Heart left ventricle (tissue), 16 donors: Measurements from ENCODE around the gene ZNF726. TPM values are rescaled to one million over a fixed set of nuclear protein-coding genes. Genes with fewer than 3 reads are reported as not detected.
"Not testable (repeated sequence)": the region's sequence is repeated elsewhere in the genome, so short reads cannot be mapped to it uniquely, and the experiment has no call there.

Source experiments
- ATAC-seq, 4 donors: fragments of 200-7000 bp; cut with Tn5 transposase; one replicate each; pipeline ENCODE4 v1.9.1; 2020 to 2022; ENCODE audit warnings: moderate library complexity in 4 of 4, mild to moderate bottlenecking in 3 of 4, moderate number of reproducible peaks in 1 of 4
- DNase-seq, 5 donors: peaks; one replicate each; pipeline ENCODE4 v3.0.0-alpha.2; 2020
- H3K27ac ChIP-seq, 12 donors: fragments of 200-600 bp; sonication (generic) in 4 of 12; one replicate each; pipeline versions ENCODE4 v1.5.0 to v1.8.0; 2016 to 2022; ENCODE audit warnings: mild to moderate bottlenecking in 2 of 12
- H3K27me3 ChIP-seq, 9 donors: fragments of 200-600 bp; sonication (generic) in 2 of 9; one replicate each; pipeline versions ENCODE4 v1.5.1 to v1.8.0; 2016 to 2022; ENCODE audit warnings: mild to moderate bottlenecking in 3 of 9
- H3K36me3 ChIP-seq, 9 donors: fragments of 200-600 bp; sonication (generic) in 2 of 9; one replicate each; pipeline versions ENCODE4 v1.5.0 to v1.8.0; 2018 to 2022; ENCODE audit warnings: mild to moderate bottlenecking in 2 of 9
- H3K4me1 ChIP-seq, 12 donors: fragments of 200-600 bp; sonication (generic) in 4 of 12; one replicate each; pipeline versions ENCODE4 v1.5.0 to v1.8.0; 2016 to 2022; ENCODE audit warnings: mild to moderate bottlenecking in 3 of 12
- H3K4me3 ChIP-seq, 12 donors: fragments of 200-600 bp; sonication (generic) in 4 of 12; one replicate each; pipeline versions ENCODE4 v1.5.0 to v1.8.0; 2017 to 2022; ENCODE audit warnings: mild to moderate bottlenecking in 9 of 12, moderate library complexity in 4 of 12
- H3K9me3 ChIP-seq, 12 donors: fragments of 200-600 bp; sonication (generic) in 4 of 12; one replicate each; pipeline versions ENCODE4 v1.5.0 to v1.8.0; 2016 to 2022; ENCODE audit warnings: mild to moderate bottlenecking in 1 of 12
- CTCF ChIP-seq, 12 donors: fragments of 200-600 bp; sonication (generic) in 4 of 12; IDR thresholded peaks; one replicate each; pipeline versions ENCODE4 v1.5.0 to v1.8.0; 2018 to 2022; ENCODE audit warnings: antibody characterized with exemption in 12 of 12, mild to moderate bottlenecking in 5 of 12
- POLR2A ChIP-seq, 2 donors: fragments of 450-650 bp; IDR thresholded peaks; one replicate each; pipeline ENCODE4 v1.6.1; 2017; ENCODE audit warnings: antibody characterized with exemption in 2 of 2, mild to moderate bottlenecking in 2 of 2, moderate library complexity in 2 of 2
- WGBS, 4 donors: extraction: QIAGEN DNeasy Blood & Tissue Kit in 2 of 4; methylation state at CpG; one replicate each; pipeline versions ENCODE4 v1.1.5 to v1.1.7; 2013 to 2018; 5-methylcytosine and 5-hydroxymethylcytosine counted together
- intact Hi-C, 10 donors: fragments of 100-400 bp; cut with DNase I; formaldehyde crosslinking; loops; one replicate each; pipeline versions ENCODE4 v1.11.1 to v1.14.2; 2022
- polyA plus RNA-seq, 2 donors: library from polyadenylated mRNA; stranded (reverse); fragments of 200-250 nt; gene quantifications; one replicate each; pipeline ENCODE4 v1.2.3, GENCODE V29; 2013
- total RNA-seq, 9 donors: library from RNA; depleted of rRNA in 2 of 9; stranded (reverse); fragments of >200 nt in 2 of 9; fragmentation: NEBNext Ultra II Directional in 3 of 9; extraction: Animal tissue kit (Norgen Biotek cat#: 25700) in 3 of 9; gene quantifications; one replicate each; pipeline versions ENCODE4 v1.1.0 to v1.2.4, GENCODE V29; 2016 to 2023
- donor health status: ischemic (EF 13 %, LVEDD 7.1; RV severe dilation, severe dysfunction).
- donor health status: healthy with polysubstance abuse.
- donor health status: DM: no; HTN: yes; CAD: no.
- donor health status: DM: no; HTN: no; CAD: no.
- donor health status: ischemic (EF 25% LVEDD 6.9; RV normal size, moderate dysfunction).
- donor health status: ischemic (EF 25% LVEDD 5.7; RV mildly dilated, moderate dysfunction).
- donor health status: healthy.
- donor health status: DM: yes; HTN: yes; CAD: no.
- donor health status: ischemic (EF 35%, LVEDD 5.7; RV mildly dilated, moderate dysfunction).
- donor health status: nonischemic (EF 11% LVEDD 7.7; RV severe dilation, severe dysfunction).
- donor health status: DM: yes; HTN: yes; CAD: no.
- donor health status: PGD.
- donor health status: ischemic (EF 29% LVEDD 5.4; RV normal size, mild dysfunction).
- donor health status: nonischemic (EF 23%, LVEDD 6.1; RV moderate dilation, normal function).

ZNF726 gene
- total and polyA plus RNA-seq, 11 donors, result 0.11 to 1.5 (median 0.58) TPM; not detected in 2

- 54 to 81% (median 69%) methylated on average over 5 of the region's 5 CpGs for WGBS, 4 donors
- H3K36me3 ChIP-seq, result no peaks in the 10 kb centered on the region
- DNase-seq (no peak), ATAC-seq (no peak)
- H3K4me3 ChIP-seq, result no peak overlapping the region
- TF ChIP-seq CTCF (IDR thresholded peaks at IDR 0.05), result no peak
- no peak for TF ChIP-seq POLR2A (IDR thresholded peaks at IDR 0.05)
- H3K9me3 ChIP-seq, result peaks cover 0 to 16% (median 0%) of the 10 kb centered on the region in 12 donors
- H3K27ac ChIP-seq, result no peak overlapping the region
- H3K27me3 ChIP-seq, result no peaks in the 10 kb centered on the region
- H3K4me1 ChIP-seq, result no peaks in the 10 kb centered on the region
- intact Hi-C loops, result no loop called here
These were observed 27.0 kb upstream of the ZNF726 start for GRCh38 chr19:23887642-23888041.

GRCh38 chr19:23896096-23896495, 18.6 kb upstream of the ZNF726 start:
- H3K9me3 ChIP-seq, H3K27me3 ChIP-seq, H3K4me3 ChIP-seq, DNase-seq, ATAC-seq, H3K36me3 ChIP-seq, H3K27ac ChIP-seq, H3K4me1 ChIP-seq, intact Hi-C loops: not testable (repeated sequence)
- WGBS, 4 donors, result 61 to 96% (median 91%) methylated on average over 9 to 15 of the region's 15 CpGs

DNA sequence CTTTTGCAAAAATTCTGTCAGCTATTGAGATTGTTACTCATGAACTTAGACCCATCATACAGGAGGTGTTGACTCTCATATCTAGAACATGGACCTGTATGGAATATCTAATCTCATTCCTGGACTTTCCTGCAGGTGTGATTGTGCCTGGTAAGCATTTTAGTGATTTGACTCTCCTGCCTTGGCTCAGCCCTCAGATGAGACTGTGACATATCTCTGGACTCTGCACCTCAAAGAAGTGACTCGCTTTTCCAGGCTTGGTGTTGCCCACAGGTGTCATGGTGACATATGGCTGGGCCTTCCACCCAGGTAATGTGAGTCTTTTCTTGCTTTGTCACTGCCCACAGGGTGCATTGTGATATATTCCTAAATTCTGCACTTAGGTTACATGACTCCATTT, 17.8 kb upstream of the ZNF726 start:
- Histone ChIP-seq H3K27ac (no peak overlapping the region), H3K27me3 (no peaks in the 10 kb centered on the region), H3K36me3 (no peaks in the 10 kb centered on the region), H3K9me3 (no peaks in the 10 kb centered on the region), H3K4me3 (no peak overlapping the region), H3K4me1 (no peaks in the 10 kb centered on the region)
- intact Hi-C loops, result no loop called here
- TF ChIP-seq POLR2A (IDR thresholded peaks at IDR 0.05), result no peak
- no peak for TF ChIP-seq CTCF (IDR thresholded peaks at IDR 0.05)
- 62 to 83% (median 76%) methylated on average over 1 of the region's 1 CpG for whole genome bisulfite sequencing, 4 donors
- DNase-seq (no peak), ATAC-seq (no peak)

- H3K27ac ChIP-seq, result no peak overlapping the region
- H3K27me3 ChIP-seq, result no peaks in the 10 kb centered on the region
- ATAC-seq (no peak), DNase-seq (no peak)
- H3K9me3 ChIP-seq, result peaks cover 0 to 27% (median 15%) of the 10 kb centered on the region in 12 donors
- no peak for TF ChIP-seq POLR2A (IDR thresholded peaks at IDR 0.05)
- TF ChIP-seq CTCF (IDR thresholded peaks at IDR 0.05), result no peak
- intact Hi-C loops, result no loop called here
- H3K4me3 ChIP-seq, result no peak overlapping the region
- no peaks in the 10 kb centered on the region for H3K4me1 ChIP-seq
- H3K36me3 ChIP-seq, result no peaks in the 10 kb centered on the region
- 62 to 83% (median 77%) methylated on average over 4 of the region's 4 CpGs for WGBS, 4 donors
These were observed 13.3 kb upstream of the ZNF726 start for GRCh38 chr19:23901360-23901759.

- no peak for DNase-seq
- Histone ChIP-seq H3K9me3 (peaks cover 0 to 27% (median 15%) of the 10 kb centered on the region in 12 donors), H3K27me3 (no peaks in the 10 kb centered on the region), H3K27ac (no peak overlapping the region), H3K4me1 (no peaks in the 10 kb centered on the region), H3K4me3 (no peak overlapping the region), H3K36me3 (no peaks in the 10 kb centered on the region)
- TF ChIP-seq POLR2A (IDR thresholded peaks at IDR 0.05) (no peak), CTCF (IDR thresholded peaks at IDR 0.05) (no peak)
- no peak for ATAC-seq
- 59 to 66% (median 60%) methylated on average over 3 of the region's 3 CpGs for WGBS, 4 donors
- intact Hi-C loops, result no loop called here
These were observed 10.3 kb upstream of the ZNF726 start for GRCh38 chr19:23904406-23904805.
